EH (cell line): ENCODE measurements around the gene MYBPHL.

ENCODE experiments used
- DNase-seq: peaks from one replicate; pipeline ENCODE4 v3.0.0-alpha.2; 2015; ENCODE audit warnings: low read depth

MYBPHL gene

GRCh38 chr1:109306832-109307273 is at the start of gene MYBPHL:
MYBPHL (minus strand) TSS chr1:109307011; CDS start chr1:109306991, 20 bp downstream.
- DNase-seq: no peak

- peak; percentile 24 for DNase-seq
Measured at GRCh38 chr1:109356505-109356904, 49.7 kb upstream of the MYBPHL start.

GRCh38 chr1:109354929-109355328 is 48.1 kb upstream of the MYBPHL start:
- no peak for DNase-seq

GRCh38 chr1:109351457-109351856 is 44.6 kb upstream of the MYBPHL start:
- no peak for DNase-seq

- DNase-seq: no peak
Measured at GRCh38 chr1:109350655-109351054, 43.8 kb upstream of the MYBPHL start.

GRCh38 chr1:109350182-109350581 is 43.4 kb upstream of the MYBPHL start:
- no peak for DNase-seq

GRCh38 chr1:109347511-109347910 is 40.7 kb upstream of the MYBPHL start:
- DNase-seq: no peak

GRCh38 chr1:109341944-109342930 is 35.4 kb upstream of the MYBPHL start:
- DNase-seq: no peak

GRCh38 chr1:109338608-109339007 is 31.8 kb upstream of the MYBPHL start:
- DNase-seq: no peak

- no peak for DNase-seq
Measured at GRCh38 chr1:109338091-109338490, 31.3 kb upstream of the MYBPHL start.

- DNase-seq: no peak
Measured at GRCh38 chr1:109335091-109335490, 28.3 kb upstream of the MYBPHL start.

- DNase-seq: no peak
Measured at GRCh38 chr1:109331113-109331512, 24.3 kb upstream of the MYBPHL start.

GRCh38 chr1:109327285-109327684 is 20.5 kb upstream of the MYBPHL start:
- DNase-seq: no peak

- no peak for DNase-seq
Measured at GRCh38 chr1:109322974-109323373, 16.2 kb upstream of the MYBPHL start.

- DNase-seq: no peak
Measured at GRCh38 chr1:109319114-109319513, 12.3 kb upstream of the MYBPHL start.

GRCh38 chr1:109316506-109316905 is 9.7 kb upstream of the MYBPHL start:
- no peak for DNase-seq

GRCh38 chr1:109315288-109315687 is 8.5 kb upstream of the MYBPHL start:
- no peak for DNase-seq

GRCh38 chr1:109314795-109315194 is 8.0 kb upstream of the MYBPHL start:
- DNase-seq: peak; percentile 66

- DNase-seq: no peak
Measured at GRCh38 chr1:109312978-109313775, 6.4 kb upstream of the MYBPHL start.

- DNase-seq: no peak
Measured at GRCh38 chr1:109312246-109312645, 5.4 kb upstream of the MYBPHL start.

- no peak for DNase-seq
Measured at GRCh38 chr1:109309347-109309746, 2.5 kb upstream of the MYBPHL start.

- DNase-seq: no peak
Measured at GRCh38 chr1:109307274-109308021, 637 bp upstream of the MYBPHL start.
